Transverse colon (tissue), 4 donors: ENCODE measurements around the gene OLFML1.

Experiments used
- CTCF ChIP-seq, 5 experiments: fragments of 200-600 bp in 3 of 5; fragments of 450-650 bp in 2 of 5; sonication (generic) in 3 of 5; IDR thresholded peaks; 1 replicate in 2 of 5; 2 replicates in 3 of 5; pipeline ENCODE4 v1.5.1; 2016 to 2017; ENCODE audit warnings: antibody characterized with exemption in 5 of 5, inconsistent platforms in 3 of 5, mild to moderate bottlenecking in 2 of 5, moderate library complexity in 1 of 5
- POLR2AphosphoS5 ChIP-seq, 3 donors: sonication (generic); formaldehyde crosslinking; IDR thresholded peaks; one replicate each; pipeline ENCODE4 v1.6.1; 2016; ENCODE audit warnings: antibody characterized with exemption in 3 of 3

GRCh38 chr11:7527029-7527428 is 41.7 kb downstream of the OLFML1 start:
- no peak for TF ChIP-seq CTCF (IDR thresholded peaks at IDR 0.05)
- no peak for TF ChIP-seq POLR2AphosphoS5 (IDR thresholded peaks at IDR 0.05)
